CD4-positive, alpha-beta T cell treated with Interleukin-4 for 1 hour (primary cell): ENCODE data around the gene GNLY.

Experiments used
- DNase-seq, 2 donors: peaks; one replicate each; pipeline ENCODE4 v3.0.0-alpha.2; 2020 to 2022

The GNLY gene

DNA sequence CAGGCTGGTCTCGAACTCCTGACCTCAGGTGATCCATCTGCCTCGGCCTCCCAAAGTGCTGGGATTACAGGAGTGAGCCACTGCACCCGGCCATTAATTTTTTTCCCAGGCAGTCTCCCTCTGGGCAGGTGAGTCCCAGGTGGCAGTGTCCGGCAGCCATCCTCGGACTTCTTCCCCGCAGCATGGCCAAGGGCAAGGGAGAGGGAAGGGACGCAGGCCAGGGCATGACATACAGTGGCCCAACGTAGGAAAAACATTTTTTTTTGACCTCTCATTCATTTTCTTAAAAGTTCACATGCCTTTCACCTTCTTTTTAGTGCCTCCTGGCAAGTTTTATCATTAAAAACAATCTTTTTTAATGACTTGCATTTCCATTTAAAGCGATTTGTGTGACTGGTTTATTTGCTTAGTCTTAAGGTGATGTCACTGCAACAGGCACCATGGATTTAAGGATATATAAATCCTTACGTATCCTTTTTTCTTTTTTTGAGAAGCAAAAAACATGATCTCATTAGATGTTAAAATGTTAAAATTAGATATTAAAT is 36.6 kb downstream of the GNLY start:
- no peak for DNase-seq

GRCh38 chr2:85731606-85732005 is 37.4 kb downstream of the GNLY start:
- no peak for DNase-seq

DNA sequence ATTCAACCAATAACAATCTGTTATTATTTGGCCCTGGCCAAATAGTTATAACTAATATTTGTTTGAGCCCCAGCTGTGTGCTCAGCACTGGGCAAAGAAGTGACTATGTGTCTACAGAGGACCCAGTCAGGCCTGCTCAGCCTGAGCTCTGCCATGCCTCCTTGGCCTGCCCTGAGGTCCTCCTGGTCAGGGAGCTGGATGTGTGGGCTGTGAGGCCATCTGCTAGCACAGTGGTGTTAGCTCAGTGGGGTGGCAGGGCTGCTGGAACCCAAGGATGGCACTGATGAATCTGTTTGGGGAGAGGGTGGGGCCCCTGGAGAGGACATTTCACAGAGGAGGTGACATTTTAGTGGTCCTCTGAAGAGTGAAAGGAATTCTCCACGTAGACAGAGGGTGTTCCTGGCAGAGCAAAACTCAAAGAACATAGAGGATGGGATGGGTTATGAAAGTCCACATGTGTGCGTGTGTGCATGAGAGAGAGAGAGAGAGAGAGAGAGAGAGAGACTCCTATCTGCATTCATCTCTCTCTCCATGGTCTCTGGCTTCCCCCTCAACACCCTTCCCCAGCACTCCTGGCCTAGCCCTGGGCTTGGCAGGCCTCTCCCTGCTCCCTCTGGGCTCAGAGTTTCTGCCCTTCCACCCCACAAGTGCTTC is 38.4 kb downstream of the GNLY start:
- DNase-seq, result no peak

- no peak for DNase-seq
These were observed 39.2 kb downstream of the GNLY start for GRCh38 chr2:85733121-85733960.

DNA sequence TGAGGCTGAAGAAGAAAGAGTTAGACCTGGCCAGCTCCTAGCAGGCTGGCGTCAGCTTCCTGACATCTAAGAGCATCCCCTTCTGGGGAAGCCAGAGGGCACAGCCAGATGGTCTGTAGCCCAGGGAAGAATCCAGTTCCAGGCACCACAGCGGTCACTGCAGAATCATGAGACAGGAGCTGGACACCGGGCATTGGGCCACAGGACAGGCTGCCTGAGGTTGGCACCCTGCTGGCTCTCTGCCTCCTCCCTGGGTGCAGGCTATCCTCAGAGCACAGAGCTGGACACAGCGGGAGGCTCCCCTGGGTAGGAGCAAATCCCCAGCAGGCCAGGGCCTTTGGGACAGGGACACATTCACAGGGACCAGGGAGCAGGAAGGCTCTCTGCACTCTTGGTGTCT is 39.9 kb downstream of the GNLY start:
- DNase-seq, result no peak

DNA sequence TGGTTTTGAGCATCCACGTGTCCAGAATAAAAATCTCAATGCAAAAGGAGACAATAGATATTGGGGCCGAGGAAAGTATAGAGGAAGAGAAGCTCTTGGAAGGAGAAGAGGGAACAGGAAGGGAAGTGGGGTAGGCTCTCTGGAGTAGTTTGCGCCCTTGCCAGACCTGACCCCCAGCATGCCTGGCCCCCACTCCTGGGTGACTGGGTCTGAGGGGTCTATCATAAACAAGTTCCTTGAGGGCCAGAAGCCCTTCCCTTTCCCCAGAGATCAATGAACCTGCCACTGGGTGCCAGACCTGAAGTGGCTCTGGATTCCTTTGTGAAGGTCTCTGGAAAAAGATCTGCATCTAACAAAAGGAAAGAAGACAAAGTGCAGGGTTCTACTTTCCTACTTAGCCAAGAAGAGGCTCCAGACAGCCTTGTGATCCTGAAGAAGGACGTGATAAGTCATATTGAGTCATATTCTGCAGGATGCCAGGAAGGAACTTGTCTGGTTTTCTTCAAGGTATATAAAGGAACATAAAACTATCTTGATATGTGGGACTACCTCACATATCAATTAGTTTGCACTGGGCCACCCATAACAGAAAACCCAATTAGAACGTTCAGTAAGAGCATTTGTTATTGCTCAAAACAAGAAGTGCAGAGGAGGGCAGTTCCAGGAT is 40.9 kb downstream of the GNLY start:
- no peak for DNase-seq

GRCh38 chr2:85735691-85736090 is 41.5 kb downstream of the GNLY start:
- no peak for DNase-seq

- DNase-seq, result no peak
These were observed 42.5 kb downstream of the GNLY start for GRCh38 chr2:85736456-85737355.

DNA sequence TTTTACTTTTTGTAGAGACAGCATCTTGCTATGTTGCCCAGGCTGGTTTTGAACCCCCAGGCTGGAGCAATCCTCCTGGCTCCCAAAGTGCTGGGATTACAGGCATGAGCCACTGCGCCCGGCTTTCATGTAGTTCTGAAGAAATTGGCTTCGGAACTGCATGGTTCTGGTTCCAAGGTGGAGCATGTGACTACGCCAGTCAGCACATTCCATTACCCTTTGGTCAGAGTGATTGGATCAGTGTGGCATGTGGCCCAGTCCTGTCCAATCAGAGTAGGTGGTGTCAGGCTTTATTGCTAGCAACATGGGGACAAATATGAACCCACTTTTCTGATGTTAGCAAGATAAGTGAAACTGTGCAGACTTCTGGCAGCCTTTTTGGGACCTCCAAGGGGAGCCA is 43.3 kb downstream of the GNLY start:
- no peak for DNase-seq

- no peak for DNase-seq
These were observed 43.8 kb downstream of the GNLY start for GRCh38 chr2:85737961-85738360.

DNA sequence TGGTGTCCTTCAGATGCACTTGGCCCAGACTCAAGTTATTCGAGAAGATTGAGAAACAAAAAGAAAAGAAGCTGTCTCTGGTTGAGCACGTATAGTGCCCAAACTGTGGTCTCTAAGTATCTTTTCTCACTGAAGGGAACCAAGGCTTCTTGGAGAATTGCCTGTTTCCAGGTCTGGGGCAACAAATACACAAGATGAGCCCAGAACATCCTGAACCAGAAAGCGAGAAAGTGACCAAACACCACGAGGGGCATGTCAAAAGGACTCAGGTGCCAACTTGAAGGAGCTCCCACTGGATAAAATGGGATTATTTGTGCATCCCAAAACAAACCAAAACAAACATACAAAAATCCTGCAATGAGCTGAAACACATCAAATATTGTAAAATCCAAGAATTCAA is 46.0 kb downstream of the GNLY start:
- no peak for DNase-seq

- DNase-seq, result no peak
These were observed 47.2 kb downstream of the GNLY start for GRCh38 chr2:85741211-85741832.

DNA sequence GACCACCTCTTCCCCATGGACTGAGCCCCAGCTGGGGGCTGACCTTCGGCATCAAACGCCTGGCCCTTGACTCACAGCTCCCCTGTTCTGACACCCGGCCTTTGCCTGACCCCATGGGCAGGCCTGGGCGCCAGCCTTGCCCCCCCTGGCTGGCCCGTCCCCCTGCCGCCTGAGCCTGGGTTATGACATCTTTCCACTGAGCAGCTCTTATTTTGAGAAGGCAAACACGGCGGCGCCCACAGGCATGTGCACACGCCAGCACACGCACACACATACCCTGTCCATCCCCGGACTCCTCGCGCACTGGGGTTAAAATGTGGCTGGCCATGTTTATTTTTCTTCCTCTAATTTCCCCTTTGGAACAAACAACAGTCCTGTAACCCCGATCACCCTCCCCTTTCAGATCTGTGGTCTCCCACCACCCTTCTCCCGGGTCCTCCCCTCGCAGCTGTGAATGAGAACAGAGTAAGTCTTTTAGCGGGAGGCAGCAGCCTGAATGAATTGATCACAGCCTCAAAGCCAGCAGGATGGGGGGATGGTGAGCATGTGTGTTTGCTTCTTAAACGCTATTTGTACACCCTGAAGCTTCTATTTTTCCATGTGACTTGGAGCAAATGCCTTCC is 47.8 kb downstream of the GNLY start:
- DNase-seq, result no peak

DNA sequence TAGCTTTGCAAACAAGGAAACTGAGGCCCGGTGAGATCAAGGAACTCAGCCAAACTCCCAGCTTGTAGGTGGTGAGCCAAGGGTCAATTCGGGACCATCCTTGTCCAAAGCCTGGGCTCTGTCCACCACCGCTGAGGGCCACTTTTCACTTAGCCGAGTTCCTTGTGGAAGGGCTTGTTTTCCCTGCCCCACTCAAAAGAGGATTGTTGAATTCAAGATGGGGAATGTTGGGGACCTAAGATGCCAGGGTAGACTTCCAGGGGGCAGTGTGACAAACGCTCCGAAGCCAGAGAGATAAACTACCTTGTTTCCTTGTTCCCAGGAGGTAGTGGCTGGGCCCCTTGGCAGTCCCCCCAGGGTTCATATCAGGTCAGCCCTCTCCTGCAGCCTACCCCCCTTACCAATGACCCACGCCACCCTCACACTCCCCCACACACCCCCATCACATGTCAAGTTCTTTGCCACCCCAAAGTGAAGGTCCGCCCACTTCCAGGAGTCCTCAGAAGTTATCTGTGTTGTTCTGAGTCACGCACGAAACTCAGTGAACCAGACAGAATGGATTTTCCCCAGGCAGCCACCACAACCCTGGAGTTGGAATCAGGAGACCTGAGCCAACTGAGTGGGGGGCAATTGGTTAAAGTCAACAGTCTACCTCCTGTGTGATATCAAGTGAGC is 49.3 kb downstream of the GNLY start:
- no peak for DNase-seq

- no peak for DNase-seq
These were observed 49.9 kb downstream of the GNLY start for GRCh38 chr2:85744055-85744454.

DNA sequence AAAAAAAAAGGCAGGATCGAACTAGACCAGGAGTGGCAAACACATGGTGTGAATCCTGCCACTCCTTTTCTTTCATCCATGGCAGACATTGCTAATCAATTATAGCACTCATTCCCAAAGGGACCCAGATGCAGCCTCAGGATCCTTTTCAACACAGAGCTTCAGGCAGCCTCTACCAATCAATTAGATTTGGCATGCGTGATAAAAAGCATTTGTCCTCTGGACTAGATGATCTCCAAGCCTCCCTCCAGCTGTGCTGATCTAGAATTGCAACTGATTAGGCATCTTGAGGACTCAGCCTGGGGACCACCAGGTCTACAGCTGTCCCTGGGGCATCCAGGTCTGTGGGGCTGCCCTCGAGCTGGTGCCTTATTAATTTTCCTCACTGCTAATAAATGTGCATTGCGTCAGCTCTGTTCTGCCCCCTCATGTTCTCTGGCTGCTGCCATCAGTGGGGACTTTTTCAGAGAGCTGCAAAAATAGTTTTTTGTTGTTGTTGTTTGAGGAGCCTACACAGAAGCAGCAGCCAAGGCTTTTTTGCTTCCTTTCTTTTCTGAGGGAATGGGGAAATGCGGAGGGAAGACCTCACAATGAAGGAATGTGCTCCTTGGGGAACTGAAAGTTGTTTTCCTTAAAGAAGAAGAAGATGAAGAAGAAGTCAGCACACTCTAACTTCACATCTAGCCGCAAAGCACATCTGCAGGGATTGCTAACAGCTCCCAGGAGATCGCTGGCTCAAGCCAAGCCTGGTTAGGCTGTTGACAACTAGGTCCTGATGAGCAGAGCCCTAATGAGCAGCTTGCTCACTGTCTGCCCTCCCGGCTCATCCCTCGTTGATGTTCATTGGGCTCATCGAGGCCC is 50.8 kb downstream of the GNLY start:
- DNase-seq, result no peak

DNA sequence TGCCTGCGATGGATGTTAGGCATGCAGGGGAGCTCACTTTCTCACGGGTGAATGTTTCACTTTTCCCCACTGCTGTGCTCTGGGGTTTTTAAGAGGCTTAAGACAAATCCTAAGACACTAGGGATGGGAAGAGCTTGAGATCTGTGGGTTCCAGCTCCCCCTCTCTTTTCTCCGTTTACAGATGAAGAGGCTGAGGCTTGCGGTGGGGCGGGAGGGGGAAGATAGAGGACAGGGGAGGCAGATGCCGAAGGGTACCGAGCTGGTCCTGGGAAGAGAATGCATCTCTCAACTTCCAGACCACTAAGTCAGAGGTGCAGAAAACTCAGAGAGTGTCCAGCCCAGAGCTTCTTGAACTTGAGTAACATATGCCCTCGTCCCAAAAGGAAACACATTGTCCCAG is 51.5 kb downstream of the GNLY start:
- DNase-seq, result no peak

- DNase-seq, result no peak
These were observed 52.3 kb downstream of the GNLY start for GRCh38 chr2:85746321-85747004.

- no peak for DNase-seq
These were observed 53.3 kb downstream of the GNLY start for GRCh38 chr2:85747441-85747840.
